OCI-LY1 (cell line): ENCODE results near the gene LCN12.

Source experiments
- H2AFZ ChIP-seq: fragments of 200-600 bp; sonication (generic), shearing (Covaris generic); 2 replicates; pipeline ENCODE4 v1.6.0; 2014; ENCODE audit warnings: antibody characterized with exemption, mild to moderate bottlenecking, low read length
- H3F3A ChIP-seq: fragments of 200-600 bp; sonication (generic), shearing (Covaris generic); 2 replicates; pipeline ENCODE4 v1.6.0; 2014; ENCODE audit warnings: mild to moderate bottlenecking, antibody characterized with exemption, low read length, moderate library complexity; ENCODE audit not compliant: insufficient read depth
- H3K27ac ChIP-seq: fragments of 200-600 bp; sonication (generic); 2 replicates; pipeline ENCODE4 v1.5.1; 2014; ENCODE audit warnings: low read length, mixed run types, mild to moderate bottlenecking, low read depth; ENCODE audit not compliant: poor library complexity, severe bottlenecking
- H3K27me3 ChIP-seq: fragments of 200-600 bp; sonication (generic); 2 replicates; pipeline ENCODE4 v1.6.0; 2014; ENCODE audit warnings: antibody characterized with exemption, mild to moderate bottlenecking, low read length, moderate library complexity; ENCODE audit not compliant: insufficient read depth
- H3K36me3 ChIP-seq: fragments of 200-600 bp; sonication (generic); 2 replicates; pipeline ENCODE4 v1.6.1; 2014; ENCODE audit warnings: mild to moderate bottlenecking, antibody characterized with exemption, low read length, moderate library complexity, mixed read lengths; ENCODE audit not compliant: insufficient read depth
- H3K4me1 ChIP-seq: fragments of 200-600 bp; sonication (generic); 2 replicates; pipeline ENCODE4 v1.5.1; 2014; ENCODE audit warnings: mild to moderate bottlenecking, low read length, moderate library complexity; ENCODE audit not compliant: insufficient read depth, severe bottlenecking
- H3K4me2 ChIP-seq: fragments of 200-600 bp; sonication (generic), shearing (Covaris generic); 2 replicates; pipeline ENCODE4 v1.6.1; 2014; ENCODE audit warnings: low read length
- H3K4me3 ChIP-seq: fragments of 200-600 bp; sonication (generic); 2 replicates; pipeline ENCODE4 v1.5.1; 2014; ENCODE audit warnings: low read length, low read depth, mild to moderate bottlenecking, mixed read lengths; ENCODE audit not compliant: poor library complexity, severe bottlenecking
- H3K79me2 ChIP-seq: fragments of 200-600 bp; shearing (Covaris generic); 2 replicates; pipeline ENCODE4 v1.6.1; 2016; ENCODE audit warnings: mixed run types, low read length, mixed read lengths; ENCODE audit not compliant: insufficient read depth
- H3K9ac ChIP-seq: fragments of 200-600 bp; sonication (generic), shearing (Covaris generic); 2 replicates; pipeline ENCODE4 v1.6.1; 2014; ENCODE audit warnings: mild to moderate bottlenecking, low read length, mixed read lengths
- H3K9me2 ChIP-seq: fragments of 200-600 bp; sonication (generic), shearing (Covaris generic); 2 replicates; pipeline ENCODE4 v1.6.1; 2014; ENCODE audit warnings: low read depth, mild to moderate bottlenecking, low read length, mixed read lengths
- H3K9me3 ChIP-seq: fragments of 200-600 bp; shearing (Covaris generic); 2 replicates; pipeline ENCODE4 v1.6.1; 2014; ENCODE audit warnings: low read length, mixed read lengths
- H4K20me1 ChIP-seq: fragments of 200-600 bp; sonication (generic), shearing (Covaris generic); 2 replicates; pipeline ENCODE4 v1.6.0; 2016; ENCODE audit warnings: mild to moderate bottlenecking, low read length; ENCODE audit not compliant: insufficient read depth
- EZH2 ChIP-seq: fragments of 200-600 bp; sonication (generic), shearing (Covaris generic); IDR thresholded peaks from 2 replicates; pipeline ENCODE4 v1.8.0; 2017; ENCODE audit warnings: borderline replicate concordance, mixed run types, mild to moderate bottlenecking, antibody characterized with exemption, low read length, moderate library complexity, mixed read lengths
- TF ChIP-seq, protein P1 (sequence below): fragments of 200-600 bp; sonication (generic), shearing (Covaris generic); IDR thresholded peaks from 2 replicates; pipeline ENCODE4 v1.5.1; 2017; ENCODE audit warnings: mild to moderate bottlenecking, antibody characterized with exemption, low read length, moderate library complexity, mixed read lengths

Gene LCN12

DNA sequence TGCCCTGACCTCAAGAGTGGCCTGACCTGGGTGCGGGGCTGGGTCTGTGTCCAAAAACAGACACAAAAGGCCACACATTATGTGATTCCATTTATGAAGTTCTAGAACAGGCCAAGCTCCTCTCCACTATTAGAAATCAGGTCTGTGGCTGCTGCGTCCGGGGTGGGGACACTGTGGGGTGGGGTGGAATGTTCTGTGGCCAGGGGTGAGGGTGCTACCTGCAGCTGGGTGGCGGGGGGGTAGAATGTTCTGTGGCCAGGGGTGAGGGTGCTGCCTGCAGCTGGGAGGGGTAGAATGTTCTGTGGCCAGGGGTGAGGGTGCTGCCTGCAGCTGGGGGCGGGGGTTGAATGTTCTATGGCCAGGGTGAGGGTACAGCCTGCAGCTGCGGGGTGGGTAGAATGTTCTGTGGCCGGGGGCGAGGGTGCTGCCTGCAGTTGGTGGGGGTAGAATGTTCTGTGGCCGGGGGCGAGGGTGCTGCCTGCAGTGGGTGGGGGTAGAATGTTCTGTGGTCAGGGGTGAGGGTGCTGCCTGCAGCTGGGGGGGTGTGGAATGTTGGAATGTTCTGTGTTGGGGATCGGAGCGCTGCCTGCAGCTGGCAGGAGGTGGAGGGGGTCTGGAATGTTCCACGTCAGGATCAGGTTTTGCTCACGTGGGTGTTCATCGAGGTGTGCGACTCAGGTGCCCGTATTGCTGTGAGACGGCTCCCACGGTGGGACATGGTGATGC lies 8.3 kb downstream of the LCN12 start:
- H3K36me3 ChIP-seq: no peaks in the 10 kb centered on the region
- TF ChIP-seq EZH2: no peak
- no peak overlapping the region for H3K27ac ChIP-seq
- H3K9me2 ChIP-seq: no peaks in the 10 kb centered on the region
- H3K79me2 ChIP-seq: no peaks in the 10 kb centered on the region
- no peak overlapping the region for H3K4me2 ChIP-seq
- no peaks in the 10 kb centered on the region for H4K20me1 ChIP-seq
- H3F3A ChIP-seq: no peaks in the 10 kb centered on the region
- no peak overlapping the region for H3K9ac ChIP-seq
- no peak overlapping the region for H3K4me3 ChIP-seq
- no peak overlapping the region for H2AFZ ChIP-seq
- H3K4me1 ChIP-seq: no peaks in the 10 kb centered on the region
- H3K9me3 ChIP-seq: no peaks in the 10 kb centered on the region
- peaks cover 30% of the 10 kb centered on the region; the same call in 1 of the 2 replicates for H3K27me3 ChIP-seq

DNA sequence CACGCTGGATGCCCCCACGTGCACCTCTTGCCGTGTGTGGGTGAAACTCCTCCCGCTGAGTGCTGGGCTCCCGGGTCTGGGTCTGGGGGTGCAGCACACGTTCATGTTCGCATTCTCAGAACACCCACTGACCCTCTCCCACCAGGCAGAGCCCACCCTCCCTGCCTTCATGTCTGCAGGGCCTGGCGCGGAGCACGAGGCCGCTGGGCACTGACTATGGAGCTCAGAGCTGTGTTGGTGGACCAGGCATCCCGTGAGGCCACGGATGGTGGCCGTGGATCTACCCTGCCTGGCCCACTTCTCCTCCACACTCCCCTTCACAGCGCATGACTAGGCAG lies 8.8 kb downstream of the LCN12 start:
- Histone ChIP-seq H3K79me2 (no peaks in the 10 kb centered on the region), H3K4me3 (no peak overlapping the region), H3K4me2 (no peak overlapping the region), H4K20me1 (no peaks in the 10 kb centered on the region), H3K27ac (no peak overlapping the region), H3K4me1 (peaks cover 4% of the 10 kb centered on the region), H3K27me3 (peaks cover 30% of the 10 kb centered on the region; the same call in 1 of the 2 replicates), H3K9me3 (no peaks in the 10 kb centered on the region), H2AFZ (no peak overlapping the region), H3K36me3 (no peaks in the 10 kb centered on the region), H3F3A (no peaks in the 10 kb centered on the region), H3K9ac (no peak overlapping the region), H3K9me2 (no peaks in the 10 kb centered on the region)
- no peak for TF ChIP-seq EZH2
- TF ChIP-seq, protein P1, sequence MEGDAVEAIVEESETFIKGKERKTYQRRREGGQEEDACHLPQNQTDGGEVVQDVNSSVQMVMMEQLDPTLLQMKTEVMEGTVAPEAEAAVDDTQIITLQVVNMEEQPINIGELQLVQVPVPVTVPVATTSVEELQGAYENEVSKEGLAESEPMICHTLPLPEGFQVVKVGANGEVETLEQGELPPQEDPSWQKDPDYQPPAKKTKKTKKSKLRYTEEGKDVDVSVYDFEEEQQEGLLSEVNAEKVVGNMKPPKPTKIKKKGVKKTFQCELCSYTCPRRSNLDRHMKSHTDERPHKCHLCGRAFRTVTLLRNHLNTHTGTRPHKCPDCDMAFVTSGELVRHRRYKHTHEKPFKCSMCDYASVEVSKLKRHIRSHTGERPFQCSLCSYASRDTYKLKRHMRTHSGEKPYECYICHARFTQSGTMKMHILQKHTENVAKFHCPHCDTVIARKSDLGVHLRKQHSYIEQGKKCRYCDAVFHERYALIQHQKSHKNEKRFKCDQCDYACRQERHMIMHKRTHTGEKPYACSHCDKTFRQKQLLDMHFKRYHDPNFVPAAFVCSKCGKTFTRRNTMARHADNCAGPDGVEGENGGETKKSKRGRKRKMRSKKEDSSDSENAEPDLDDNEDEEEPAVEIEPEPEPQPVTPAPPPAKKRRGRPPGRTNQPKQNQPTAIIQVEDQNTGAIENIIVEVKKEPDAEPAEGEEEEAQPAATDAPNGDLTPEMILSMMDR: no peak

DNA sequence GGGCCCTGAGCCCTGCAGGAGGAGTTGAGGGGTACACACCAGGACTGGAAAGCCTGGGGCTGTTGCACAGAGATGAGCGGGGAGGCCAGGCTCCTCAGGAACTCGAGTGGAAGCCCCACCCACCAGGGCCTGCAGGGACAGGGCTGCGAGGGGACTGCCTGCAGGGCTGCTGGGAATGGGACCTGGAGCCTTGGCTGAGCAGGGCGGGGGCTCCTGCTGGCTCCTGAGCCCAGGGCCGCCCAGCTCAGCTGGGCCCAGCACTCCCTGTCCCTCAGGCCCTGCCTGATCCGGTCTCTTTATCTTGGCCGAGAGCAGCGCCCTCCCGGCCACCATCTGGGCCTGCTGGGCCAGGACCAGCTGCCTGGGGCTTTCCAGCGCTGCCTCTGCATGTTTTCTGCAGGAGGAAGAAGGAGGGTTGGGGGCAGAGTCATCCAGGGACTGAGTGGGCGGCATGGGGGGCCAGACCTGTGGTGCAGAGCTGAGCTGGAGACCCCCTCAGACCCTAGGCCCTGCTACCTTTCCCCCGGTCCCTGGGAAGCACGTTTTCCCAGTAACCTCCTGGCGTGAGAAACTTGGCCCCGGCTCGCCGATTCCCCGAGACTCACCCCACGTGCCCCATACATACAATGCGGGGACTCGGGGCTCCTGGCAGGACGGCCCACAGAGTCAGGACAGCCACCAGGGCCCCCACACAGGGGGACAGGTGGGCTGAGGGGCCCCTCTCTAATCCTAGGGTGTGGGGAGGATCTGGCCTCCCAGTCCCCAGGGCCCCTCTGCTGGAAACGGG lies 9.4 kb downstream of the LCN12 start:
- Histone ChIP-seq H3K9me2 (no peaks in the 10 kb centered on the region), H3K9ac (no peak overlapping the region), H3K4me3 (no peak overlapping the region), H3K4me1 (peaks cover 5% of the 10 kb centered on the region), H3K27ac (no peak overlapping the region), H3F3A (no peaks in the 10 kb centered on the region), H3K4me2 (no peak overlapping the region), H3K79me2 (no peaks in the 10 kb centered on the region), H3K27me3 (peaks cover 28% of the 10 kb centered on the region; the same call in 1 of the 2 replicates), H4K20me1 (no peaks in the 10 kb centered on the region), H2AFZ (no peak overlapping the region), H3K36me3 (no peaks in the 10 kb centered on the region), H3K9me3 (no peaks in the 10 kb centered on the region)
- TF ChIP-seq, protein P1: no peak
- no peak for TF ChIP-seq EZH2
